ENCODE measurements around the gene MYO18B.

The MYO18B gene

DNA sequence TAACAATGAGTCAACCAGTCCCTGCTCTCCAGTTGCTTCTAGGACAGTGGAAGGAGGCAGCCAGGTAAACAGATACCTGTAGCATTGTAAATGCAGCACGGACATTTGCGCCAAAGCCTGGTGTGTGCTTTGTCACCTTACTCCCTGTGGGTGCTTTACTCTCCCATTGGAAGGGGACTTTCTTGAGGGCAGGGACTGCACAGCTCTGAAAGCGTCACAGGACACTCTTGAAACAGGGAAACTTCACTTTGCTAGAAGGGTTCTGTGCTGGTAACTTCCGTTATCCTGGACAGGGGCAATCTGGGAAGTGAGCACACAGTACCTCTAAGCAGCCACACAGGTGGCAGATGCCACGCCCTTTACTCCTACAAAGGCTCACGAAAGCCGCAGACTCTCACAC is 99.8 kb downstream of the MYO18B start:
- no peak overlapping the region for H3K27ac ChIP-seq (replicated peaks)
- TF ChIP-seq CTCF (IDR thresholded peaks at IDR 0.05; ENCODE audit: insufficient read depth, low read length) (no peak), REST (IDR thresholded peaks at IDR 0.05; ENCODE audit: insufficient replicate concordance, low read depth) (no peak), GABPA (IDR thresholded peaks at IDR 0.05; ENCODE audit: low read depth) (no peak), POLR2AphosphoS5 (IDR thresholded peaks at IDR 0.05; ENCODE audit: low read depth) (no peak), SPI1 (IDR thresholded peaks at IDR 0.05; ENCODE audit: borderline replicate concordance, low read depth) (no peak)
- no peaks in the 10 kb centered on the region for H3K27me3 ChIP-seq (ENCODE audit: insufficient read depth, poor library complexity, severe bottlenecking)
- no peak for DNase-seq (ENCODE audit: low read depth in 1 of 2, low spot score in 1 of 2)
- H3K4me3 ChIP-seq (replicated peaks; ENCODE audit: insufficient read depth, low read length): no peak overlapping the region

DNA sequence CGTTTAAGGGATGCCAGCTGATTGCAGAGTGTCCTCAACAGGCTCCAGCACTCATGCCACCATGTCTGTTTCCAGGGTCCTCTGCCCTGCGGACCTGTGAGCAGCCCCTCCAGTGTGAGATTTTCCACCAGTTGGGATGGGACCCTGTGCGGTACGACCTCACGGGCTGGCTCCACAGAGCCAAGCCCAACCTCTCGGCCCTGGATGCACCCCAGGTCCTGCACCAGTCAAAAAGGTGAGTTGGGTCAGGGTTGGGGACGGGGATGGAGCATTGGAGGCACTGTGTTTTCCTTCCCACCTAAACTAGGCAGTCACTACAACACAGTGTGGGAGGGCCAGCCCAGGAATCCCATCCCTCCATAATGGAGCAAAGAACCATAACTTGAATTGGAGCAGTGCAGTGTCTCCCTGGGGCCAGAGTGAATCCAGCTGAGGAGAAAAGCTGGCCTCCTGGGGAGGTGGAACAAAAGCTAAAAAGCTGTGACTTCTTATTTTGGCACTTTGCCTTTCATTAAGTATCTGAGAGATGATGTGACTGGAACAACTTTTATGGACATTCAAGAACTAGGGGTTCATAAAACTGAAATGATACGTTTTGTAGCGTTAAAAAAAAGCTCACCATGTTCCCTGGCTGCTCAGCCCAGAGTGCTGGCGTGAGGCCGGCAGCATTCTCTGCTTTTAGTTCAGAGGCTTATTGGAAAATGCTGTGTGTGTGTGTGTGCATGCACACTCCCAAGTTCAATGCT is 101.8 kb downstream of the MYO18B start:
- H3K4me3 ChIP-seq (replicated peaks; ENCODE audit: insufficient read depth, low read length): no peak overlapping the region
- no peaks in the 10 kb centered on the region for H3K27me3 ChIP-seq (ENCODE audit: insufficient read depth, poor library complexity, severe bottlenecking)
- no peak overlapping the region for H3K27ac ChIP-seq (replicated peaks)
- TF ChIP-seq SPI1 (IDR thresholded peaks at IDR 0.05; ENCODE audit: borderline replicate concordance, low read depth) (no peak), REST (IDR thresholded peaks at IDR 0.05; ENCODE audit: insufficient replicate concordance, low read depth) (no peak), GABPA (IDR thresholded peaks at IDR 0.05; ENCODE audit: low read depth) (no peak), POLR2AphosphoS5 (IDR thresholded peaks at IDR 0.05; ENCODE audit: low read depth) (no peak), CTCF (IDR thresholded peaks at IDR 0.05; ENCODE audit: insufficient read depth, low read length) (no peak)
- DNase-seq (ENCODE audit: low read depth in 1 of 2, low spot score in 1 of 2): no peak

GRCh38 chr22:25844601-25845000 is 102.6 kb downstream of the MYO18B start:
- no peak for DNase-seq (ENCODE audit: low read depth in 1 of 2, low spot score in 1 of 2)
- no peak overlapping the region for H3K27ac ChIP-seq (replicated peaks)
- H3K27me3 ChIP-seq (ENCODE audit: insufficient read depth, poor library complexity, severe bottlenecking): no peaks in the 10 kb centered on the region
- TF ChIP-seq SPI1 (IDR thresholded peaks at IDR 0.05; ENCODE audit: borderline replicate concordance, low read depth) (no peak), REST (IDR thresholded peaks at IDR 0.05; ENCODE audit: insufficient replicate concordance, low read depth) (no peak), CTCF (IDR thresholded peaks at IDR 0.05; ENCODE audit: insufficient read depth, low read length) (no peak), POLR2AphosphoS5 (IDR thresholded peaks at IDR 0.05; ENCODE audit: low read depth) (no peak), GABPA (IDR thresholded peaks at IDR 0.05; ENCODE audit: low read depth) (no peak)
- H3K4me3 ChIP-seq (replicated peaks; ENCODE audit: insufficient read depth, low read length): no peak overlapping the region
